ENCODE results near the gene TMEM242.

GRCh38 chr6:157283330-157283898 is 39.9 kb downstream of the TMEM242 start:
- TF ChIP-seq, protein P1, sequence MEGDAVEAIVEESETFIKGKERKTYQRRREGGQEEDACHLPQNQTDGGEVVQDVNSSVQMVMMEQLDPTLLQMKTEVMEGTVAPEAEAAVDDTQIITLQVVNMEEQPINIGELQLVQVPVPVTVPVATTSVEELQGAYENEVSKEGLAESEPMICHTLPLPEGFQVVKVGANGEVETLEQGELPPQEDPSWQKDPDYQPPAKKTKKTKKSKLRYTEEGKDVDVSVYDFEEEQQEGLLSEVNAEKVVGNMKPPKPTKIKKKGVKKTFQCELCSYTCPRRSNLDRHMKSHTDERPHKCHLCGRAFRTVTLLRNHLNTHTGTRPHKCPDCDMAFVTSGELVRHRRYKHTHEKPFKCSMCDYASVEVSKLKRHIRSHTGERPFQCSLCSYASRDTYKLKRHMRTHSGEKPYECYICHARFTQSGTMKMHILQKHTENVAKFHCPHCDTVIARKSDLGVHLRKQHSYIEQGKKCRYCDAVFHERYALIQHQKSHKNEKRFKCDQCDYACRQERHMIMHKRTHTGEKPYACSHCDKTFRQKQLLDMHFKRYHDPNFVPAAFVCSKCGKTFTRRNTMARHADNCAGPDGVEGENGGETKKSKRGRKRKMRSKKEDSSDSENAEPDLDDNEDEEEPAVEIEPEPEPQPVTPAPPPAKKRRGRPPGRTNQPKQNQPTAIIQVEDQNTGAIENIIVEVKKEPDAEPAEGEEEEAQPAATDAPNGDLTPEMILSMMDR (IDR thresholded peaks at IDR 0.05; ENCODE audit: extremely low read depth in 1 of 2, insufficient read depth in 1 of 2, low read depth in 1 of 2, low read length in 2 of 2), result no peak
- TF ChIP-seq POLR2A (IDR thresholded peaks at IDR 0.05; ENCODE audit: low read depth, low read length), result no peak
- TF ChIP-seq MAX (IDR thresholded peaks at IDR 0.05; ENCODE audit: insufficient read depth, insufficient read length), result no peak
- TF ChIP-seq POLR2AphosphoS5 (IDR thresholded peaks at IDR 0.05; ENCODE audit: insufficient read depth, low read depth, low read length), result no peak
- TF ChIP-seq EZH2 (IDR thresholded peaks at IDR 0.05; ENCODE audit: borderline replicate concordance, low read depth, low read length, severe bottlenecking), result no peak
- TF ChIP-seq FOS (IDR thresholded peaks at IDR 0.05; ENCODE audit: borderline replicate concordance, insufficient read depth, low read length), result no peak
- TF ChIP-seq JUN (IDR thresholded peaks at IDR 0.05; ENCODE audit: borderline replicate concordance, insufficient read depth, insufficient read length, low read depth), result no peak
- TF ChIP-seq GATA2 (IDR thresholded peaks at IDR 0.05; ENCODE audit: insufficient read depth, insufficient read length, low read depth, low read length), result no peak
- no peak for TF ChIP-seq MYC (IDR thresholded peaks at IDR 0.05; ENCODE audit: low read depth, low read length)

Data from endothelial cell of umbilical vein (primary cell).